ENCODE data around the gene ZBTB32. TPM values are rescaled to one million over a fixed set of nuclear protein-coding genes. Genes with fewer than 3 reads are reported as not detected.
"Not testable (repeated sequence)": the region's sequence is repeated elsewhere in the genome, so short reads cannot be mapped to it uniquely, and the experiment has no call there.

Gene ZBTB32
- total RNA-seq, 1 donor from 2014 or later, result not detected

DNA sequence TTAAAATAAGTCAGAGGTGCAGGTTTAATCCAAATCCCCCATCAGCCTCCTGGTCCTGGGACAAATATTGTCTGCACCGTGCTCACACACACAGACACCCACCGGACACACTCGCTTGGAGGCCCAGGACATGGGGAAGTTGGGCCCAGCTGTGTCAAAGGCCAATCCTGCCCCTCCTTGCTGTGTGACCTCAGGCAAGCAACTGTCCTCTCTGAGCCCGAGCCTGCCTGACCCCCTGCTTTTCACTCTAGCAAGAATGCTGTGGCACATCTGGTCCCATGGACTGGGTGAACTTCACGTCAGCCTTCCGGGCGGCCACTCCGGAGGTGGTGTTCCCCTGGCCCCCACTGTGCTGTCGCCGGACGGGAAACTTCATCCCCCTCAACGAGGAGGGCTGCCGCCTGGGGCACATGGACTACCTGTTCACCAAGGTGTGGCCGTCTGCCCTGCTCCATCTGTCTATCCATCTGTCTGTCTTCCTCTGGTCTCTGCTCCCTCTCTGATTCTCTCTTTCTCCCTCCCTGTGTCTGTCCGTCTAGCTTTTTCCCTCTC, 28.7 kb upstream of the ZBTB32 start:
- no peak for DNase-seq (ENCODE audit: low read depth, low spot score)
- Mint-ChIP-seq H3K36me3 (ENCODE audit: low read depth) (no peaks in the 10 kb centered on the region), H3K4me3 (no peak overlapping the region), H3K9me3 (no peaks in the 10 kb centered on the region), H3K4me1 (peaks cover 5% of the 10 kb centered on the region), H3K27ac (ENCODE audit: unreplicated experiment) (no peak overlapping the region), H3K27me3 (ENCODE audit: low read depth) (peaks cover 41% of the 10 kb centered on the region)
- no peak for TF ChIP-seq CTCF (conservative IDR thresholded peaks at IDR 0.05)

GRCh38 chr19:35689836-35690235, 14.5 kb upstream of the ZBTB32 start:
- Mint-ChIP-seq H3K4me1 (peaks cover 4% of the 10 kb centered on the region), H3K9me3 (no peaks in the 10 kb centered on the region), H3K27ac (ENCODE audit: unreplicated experiment) (no peak overlapping the region), H3K4me3 (no peak overlapping the region), H3K36me3 (ENCODE audit: low read depth) (no peaks in the 10 kb centered on the region), H3K27me3 (ENCODE audit: low read depth) (no peaks in the 10 kb centered on the region)
- no peak for TF ChIP-seq CTCF (conservative IDR thresholded peaks at IDR 0.05)
- no peak for DNase-seq (ENCODE audit: low read depth, low spot score)

- DNase-seq (ENCODE audit: low read depth, low spot score); H3K9me3 Mint-ChIP-seq; H3K36me3 Mint-ChIP-seq (ENCODE audit: low read depth); H3K27ac Mint-ChIP-seq (ENCODE audit: unreplicated experiment); H3K4me1 Mint-ChIP-seq; H3K4me3 Mint-ChIP-seq; H3K27me3 Mint-ChIP-seq (ENCODE audit: low read depth): not testable (repeated sequence)
Measured at GRCh38 chr19:35691106-35691505, 13.3 kb upstream of the ZBTB32 start.

DNA sequence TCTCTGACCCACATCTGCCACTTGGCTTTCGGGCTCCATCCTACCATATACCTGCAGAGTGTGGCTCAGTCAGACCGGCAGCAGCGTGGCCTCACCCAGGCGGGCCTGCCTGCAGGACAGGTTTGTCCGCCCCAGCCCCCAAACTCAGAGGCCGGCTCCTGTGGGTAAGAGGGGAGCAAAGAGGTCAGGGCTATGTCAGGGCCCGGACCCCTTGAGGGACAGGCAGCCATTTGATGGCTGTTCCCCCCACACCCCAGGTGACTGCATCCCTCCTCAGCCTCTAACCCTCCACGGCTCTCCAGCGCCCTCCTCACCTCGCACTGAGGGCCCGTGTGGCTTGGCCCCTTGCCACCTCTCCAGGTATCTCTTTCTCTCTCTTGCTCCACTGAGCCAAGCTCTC, 12.3 kb upstream of the ZBTB32 start:
- H3K27me3 Mint-ChIP-seq (ENCODE audit: low read depth), result no peaks in the 10 kb centered on the region
- H3K27ac Mint-ChIP-seq (ENCODE audit: unreplicated experiment), result no peak overlapping the region
- H3K9me3 Mint-ChIP-seq, result no peaks in the 10 kb centered on the region
- peaks cover 4% of the 10 kb centered on the region for H3K4me1 Mint-ChIP-seq
- no peaks in the 10 kb centered on the region for H3K36me3 Mint-ChIP-seq (ENCODE audit: low read depth)
- no peak for DNase-seq (ENCODE audit: low read depth, low spot score)
- no peak overlapping the region for H3K4me3 Mint-ChIP-seq
- TF ChIP-seq CTCF (conservative IDR thresholded peaks at IDR 0.05), result no peak

DNA sequence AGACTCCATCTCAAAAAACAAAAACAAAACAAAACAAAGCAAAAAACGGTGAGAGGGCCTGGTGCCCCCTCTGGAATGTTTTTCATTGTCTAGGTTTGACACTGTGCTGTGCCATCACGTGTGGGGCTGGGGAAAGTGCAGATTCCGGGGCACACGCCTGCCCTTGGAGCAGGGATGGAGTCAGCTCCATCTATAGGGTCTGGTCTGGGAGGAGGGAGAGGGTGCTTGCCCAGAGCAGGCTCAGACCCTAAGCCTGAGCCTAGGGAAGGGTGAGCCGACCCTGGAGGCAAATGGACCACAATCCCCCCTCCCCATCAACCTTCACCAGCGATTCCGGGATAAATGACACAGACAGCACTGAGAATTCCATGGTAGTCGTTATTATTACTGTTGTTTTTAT, 10.9 kb upstream of the ZBTB32 start:
- Mint-ChIP-seq H3K27me3 (ENCODE audit: low read depth) (no peaks in the 10 kb centered on the region), H3K4me1 (peaks cover 4% of the 10 kb centered on the region), H3K9me3 (no peaks in the 10 kb centered on the region), H3K27ac (ENCODE audit: unreplicated experiment) (no peak overlapping the region), H3K36me3 (ENCODE audit: low read depth) (no peaks in the 10 kb centered on the region), H3K4me3 (no peak overlapping the region)
- no peak for TF ChIP-seq CTCF (conservative IDR thresholded peaks at IDR 0.05)
- no peak for DNase-seq (ENCODE audit: low read depth, low spot score)

DNA sequence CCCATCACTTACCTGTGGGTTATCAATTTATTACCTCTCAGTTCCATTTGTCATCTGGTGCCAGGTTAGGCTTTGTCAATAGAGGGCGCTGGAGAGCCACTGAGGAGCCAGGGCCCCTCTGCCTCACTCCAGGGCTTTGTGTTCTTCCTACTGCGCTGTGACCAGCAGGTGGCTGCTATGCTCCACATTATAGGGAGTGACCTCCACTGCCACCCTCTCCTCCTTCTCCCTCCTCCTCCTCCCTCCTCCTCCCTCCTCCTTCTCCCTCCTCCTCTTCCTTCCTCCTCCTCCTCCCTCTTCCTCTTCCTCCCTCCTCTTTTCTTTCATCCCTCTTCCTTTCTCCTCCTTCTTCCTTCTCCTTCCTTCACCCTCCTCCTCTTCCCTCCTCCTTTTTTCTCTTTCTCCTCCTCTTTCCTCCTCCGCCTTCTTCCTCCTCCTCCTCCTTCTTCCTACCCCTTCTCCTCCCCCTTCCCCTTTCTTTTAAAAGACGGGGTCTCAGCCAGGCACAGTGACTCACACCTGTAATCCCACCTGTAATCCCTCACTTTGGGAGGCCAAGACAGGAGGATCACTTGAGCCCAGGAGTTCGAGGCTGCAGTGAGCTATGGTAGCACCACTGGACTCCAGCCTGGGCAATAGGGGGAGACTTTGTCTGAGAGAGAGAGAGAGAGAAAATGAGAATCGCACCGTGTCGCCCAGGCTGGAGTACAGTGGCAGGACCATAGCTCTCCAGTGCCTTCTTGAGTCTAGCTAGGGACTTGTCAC, 10.3 kb upstream of the ZBTB32 start:
- Mint-ChIP-seq H3K27me3 (ENCODE audit: low read depth) (peaks cover 2% of the 10 kb centered on the region), H3K27ac (ENCODE audit: unreplicated experiment) (no peak overlapping the region)
- peak; percentile 98 for TF ChIP-seq CTCF (conservative IDR thresholded peaks at IDR 0.05)

More for the DNA sequence above, 10.3 kb upstream of the ZBTB32 start:
- Mint-ChIP-seq H3K4me3 (no peak overlapping the region), H3K9me3 (no peaks in the 10 kb centered on the region), H3K4me1 (peaks cover 4% of the 10 kb centered on the region), H3K36me3 (ENCODE audit: low read depth) (no peaks in the 10 kb centered on the region)
- peak; percentile 91 for DNase-seq (ENCODE audit: low read depth, low spot score)

Data from neural crest cell (in vitro differentiated cells).